A673 (cell line): ENCODE measurements around the gene ZNF35.

Experiments used
- CTCF ChIP-seq: fragments of 300-800, 200-600 bp; sonication (generic); conservative IDR thresholded peaks from 2 replicates; pipeline ENCODE4 v1.5.1; 2017; ENCODE audit warnings: low read depth, mild to moderate bottlenecking, antibody characterized with exemption, low read length, moderate library complexity, mixed read lengths
- EZH2 ChIP-seq: fragments of 200-600 bp; sonication (generic); IDR thresholded peaks from 2 replicates; pipeline ENCODE4 v1.6.1; 2017; ENCODE audit warnings: borderline replicate concordance, low read depth, mild to moderate bottlenecking, mixed read lengths, antibody characterized with exemption, low read length; ENCODE audit not compliant: poor library complexity, severe bottlenecking

DNA sequence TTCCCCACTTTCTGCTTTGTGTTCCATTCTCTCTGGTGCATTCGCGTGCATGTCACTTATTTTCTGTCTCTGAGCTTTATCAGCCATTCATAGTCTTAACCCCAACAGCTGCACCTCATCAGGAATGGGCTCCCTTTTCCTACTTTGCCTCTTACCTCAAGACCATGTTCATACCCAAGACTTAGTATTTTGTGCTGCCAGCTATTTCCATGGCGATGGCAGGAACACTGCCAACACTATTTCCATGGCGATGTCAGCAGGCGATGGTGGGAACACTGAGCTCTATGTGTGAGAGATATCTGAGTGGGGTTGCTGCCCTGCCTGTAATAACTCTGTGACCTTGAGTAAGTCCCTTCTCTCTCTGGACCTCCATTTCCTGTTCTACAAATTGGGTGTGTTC, 5.5 kb downstream of the ZNF35 start:
- no peak for TF ChIP-seq CTCF
- TF ChIP-seq EZH2 = no peak
